GM12865 (cell line): ENCODE measurements around the gene TRMT61A.

ENCODE experiments used
- DNase-seq: peaks from one replicate; pipeline ENCODE4 v3.0.0; 2010; ENCODE audit warnings: low read depth
- H3K4me3 ChIP-seq: 2 replicates; pipeline ENCODE4 v1.5.1; 2011; ENCODE audit warnings: mild to moderate bottlenecking, low read depth, low read length, control low read depth
- CTCF ChIP-seq: IDR thresholded peaks from 2 replicates; pipeline ENCODE4 v1.5.1; 2011; ENCODE audit warnings: low read length, control low read depth, low read depth, inconsistent platforms; ENCODE audit not compliant: insufficient read depth; ENCODE audit errors: missing control alignments

Gene TRMT61A

DNA sequence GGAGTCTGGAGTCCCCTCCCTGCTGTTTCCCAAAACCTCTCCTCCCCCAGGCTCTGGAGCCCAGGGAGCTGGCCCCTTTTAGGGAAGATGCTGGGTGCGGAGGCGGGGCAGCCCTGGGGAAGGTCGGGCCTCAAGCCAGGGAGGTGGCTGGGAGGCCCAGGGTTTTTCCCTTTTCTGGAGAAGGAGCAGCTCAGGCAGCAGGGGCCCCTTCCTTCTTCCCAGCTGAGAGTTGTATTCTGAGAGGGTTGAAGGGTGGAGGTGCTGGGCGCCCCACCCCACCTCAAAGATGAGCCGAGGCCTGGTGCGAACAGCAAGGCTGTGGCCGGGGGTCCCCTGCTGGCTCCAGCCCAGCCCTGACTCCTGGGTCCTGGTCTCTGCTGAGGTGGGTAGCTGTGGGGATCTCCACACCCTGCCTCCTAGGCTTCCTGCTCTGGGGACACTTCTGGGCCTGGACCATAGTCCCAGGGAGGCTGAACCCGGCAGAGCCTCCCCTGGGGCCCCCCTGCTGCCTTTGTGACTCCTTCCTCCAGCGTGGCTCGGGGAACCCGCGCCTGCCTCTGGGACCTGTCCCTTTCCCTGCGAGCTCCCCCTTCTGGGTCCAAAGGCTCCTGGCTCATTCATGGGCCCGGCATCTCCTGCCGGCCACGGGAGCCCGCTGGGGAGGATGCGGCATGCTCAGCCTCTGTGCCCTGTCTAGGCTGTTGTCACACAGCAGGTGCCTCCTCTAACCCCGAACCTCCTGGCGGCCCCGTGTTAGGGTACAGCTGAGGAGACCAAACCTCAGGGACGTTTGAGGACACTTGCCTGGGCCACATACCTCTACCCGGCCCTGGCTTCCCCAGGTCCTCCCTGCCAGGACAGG is 4.4 kb downstream of the TRMT61A start:
- no peak for TF ChIP-seq CTCF
- no peak overlapping the region for H3K4me3 ChIP-seq
- DNase-seq, result no peak

DNA sequence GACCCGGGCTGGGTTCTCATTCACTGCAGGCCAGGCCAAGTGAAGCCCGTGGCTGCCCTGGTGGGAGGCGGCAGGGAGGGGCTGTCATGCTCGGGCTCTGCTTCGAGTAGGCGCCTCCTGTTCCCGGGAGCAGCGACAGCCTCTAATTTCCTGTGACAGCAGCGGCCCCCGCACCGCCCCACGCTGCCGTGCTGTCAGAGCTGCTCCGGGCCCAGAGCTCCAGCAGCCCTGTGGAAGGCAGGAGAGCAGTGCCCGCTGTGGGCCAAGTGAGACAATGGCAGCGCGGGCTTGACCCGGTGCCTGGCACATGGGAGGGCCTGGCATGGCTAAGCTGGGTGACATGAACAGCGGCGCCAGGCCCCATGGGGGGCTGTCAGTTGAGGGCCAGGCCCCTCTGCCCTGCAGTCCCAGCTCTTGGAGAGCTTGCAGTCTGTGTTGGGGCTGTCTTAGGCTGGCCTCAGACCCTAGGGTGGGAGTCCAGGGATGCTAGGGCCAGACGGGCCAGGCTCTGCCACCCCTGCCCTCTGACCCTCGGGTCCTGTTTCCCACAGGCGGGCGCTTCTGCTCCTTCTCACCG is 5.1 kb downstream of the TRMT61A start:
- no peak for DNase-seq
- H3K4me3 ChIP-seq, result no peak overlapping the region
- TF ChIP-seq CTCF, result no peak

DNA sequence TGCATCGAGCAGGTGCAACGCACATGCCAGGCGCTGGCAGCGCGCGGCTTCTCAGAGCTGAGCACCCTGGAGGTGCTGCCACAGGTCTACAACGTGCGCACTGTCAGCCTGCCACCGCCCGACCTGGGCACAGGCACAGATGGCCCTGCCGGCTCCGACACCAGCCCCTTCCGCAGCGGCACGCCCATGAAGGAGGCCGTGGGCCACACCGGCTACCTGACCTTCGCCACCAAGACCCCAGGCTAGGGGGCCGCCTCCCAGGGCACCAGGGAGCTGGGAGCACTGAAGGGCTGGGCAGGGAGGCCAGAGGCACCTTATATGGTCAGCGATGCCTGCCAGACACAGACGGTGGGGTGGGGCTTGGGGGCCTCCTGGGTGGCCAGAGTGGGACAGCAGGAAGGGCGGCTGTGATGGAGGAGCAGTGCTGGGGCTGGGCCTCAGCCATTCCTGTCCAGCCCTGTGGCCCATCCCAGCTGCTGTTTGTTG is 5.6 kb downstream of the TRMT61A start:
- no peak for DNase-seq
- no peak for TF ChIP-seq CTCF
- H3K4me3 ChIP-seq, result no peak overlapping the region

GRCh38 chr14:103535081-103535890 is 6.3 kb downstream of the TRMT61A start:
- no peak overlapping the region for H3K4me3 ChIP-seq
- no peak for TF ChIP-seq CTCF
- DNase-seq, result no peak

DNA sequence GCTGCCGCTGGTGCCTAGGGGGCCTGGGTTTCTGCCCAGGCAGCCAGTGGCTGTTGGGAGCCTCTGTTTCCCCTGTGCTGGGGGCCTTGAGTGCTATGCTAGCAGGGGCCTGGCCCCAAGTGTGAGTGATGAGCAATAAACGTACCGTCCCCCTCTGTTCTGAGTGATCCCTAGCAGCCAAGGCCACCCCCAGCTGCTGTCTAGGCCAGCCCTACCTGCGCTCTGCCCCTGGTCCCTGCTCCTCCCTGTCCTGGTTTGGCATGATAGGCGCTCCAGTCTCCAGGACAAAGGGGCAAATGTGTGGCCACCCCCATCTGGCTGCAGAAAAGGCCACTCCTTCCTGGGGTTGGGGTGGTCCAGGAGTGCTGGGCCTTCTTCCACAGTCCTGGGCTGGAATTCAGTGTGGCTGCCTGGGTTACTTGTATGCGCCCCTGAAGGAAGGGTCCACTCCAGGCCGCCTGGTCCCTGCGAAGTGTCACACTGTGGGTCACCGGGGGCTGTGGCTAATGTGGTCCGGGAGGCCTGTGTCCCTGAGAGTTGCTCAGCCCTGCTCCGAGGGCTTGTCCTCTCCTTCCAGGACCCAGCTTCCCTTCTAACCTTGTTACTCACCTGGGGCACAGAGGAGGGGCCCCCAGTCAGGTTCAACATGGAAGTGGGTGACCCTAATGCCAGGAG is 7.0 kb downstream of the TRMT61A start:
- TF ChIP-seq CTCF, result no peak
- DNase-seq, result no peak
- no peak overlapping the region for H3K4me3 ChIP-seq

GRCh38 chr14:103536693-103537092 is 7.7 kb downstream of the TRMT61A start:
- no peak for DNase-seq
- no peak for TF ChIP-seq CTCF
- H3K4me3 ChIP-seq, result no peak overlapping the region
